ENCODE results near the gene EXOC6B. TPM values are rescaled to one million over a fixed set of nuclear protein-coding genes. Genes with fewer than 3 reads are reported as not detected.

The EXOC6B gene
- total and polyA plus RNA-seq, 9 of the 15 experiments (the other 6 are each of a cell fraction or from before 2014, with no cell fraction given): 0.28 to 4.2 (median 2.0) TPM

GRCh38 chr2:72341639-72342038 is 484.2 kb downstream of the EXOC6B start (continued):
- TF ChIP-seq ATF6 (CRISPR knock-in tag; IDR thresholded peaks at IDR 0.05): no peak
- no peak for TF ChIP-seq HLTF (IDR thresholded peaks at IDR 0.05)
- TF ChIP-seq TAL1 (IDR thresholded peaks at IDR 0.05): no peak

- intact Hi-C loops (cut with micrococcal nuclease) (no loop called here), in situ Hi-C loops (cut with MboI) (no loop called here)
- no peak overlapping the region for H3K9ac ChIP-seq (ENCODE audit: insufficient read depth in 1 of 2, low read depth in 2 of 2, low read length in 2 of 2)
- 2% methylated on average over 4 of the region's 4 CpGs for WGBS (ENCODE audit: insufficient coverage, low coverage, missing lambda C conversion rate)
- H3K4me3 ChIP-seq: no peak overlapping the region
- ChIA-PET CTCF (ENCODE audit: low intra/inter-chr PET ratio) (no interaction called here), POLR2A (interaction anchor here (0.9 kb wide), 1 partner anchor 10 kb away, joined by 5 read pairs; no protein-coding TSS in a partner anchor)
- H3K4me2 ChIP-seq (ENCODE audit: insufficient read depth, low read length): no peak overlapping the region
- H3K27me3 ChIP-seq (ENCODE audit: control insufficient read depth in 2 of 2, insufficient read depth in 2 of 2, low read length in 2 of 2): no peaks in the 10 kb centered on the region
- no peak for ATAC-seq
- no peak for FAIRE-seq
- H3K4me1 ChIP-seq (replicated peaks in 1 of 2; ENCODE audit: control insufficient read depth in 2 of 2, insufficient read depth in 2 of 2, low read length in 2 of 2): no peaks in the 10 kb centered on the region
- TF ChIP-seq, protein P1, sequence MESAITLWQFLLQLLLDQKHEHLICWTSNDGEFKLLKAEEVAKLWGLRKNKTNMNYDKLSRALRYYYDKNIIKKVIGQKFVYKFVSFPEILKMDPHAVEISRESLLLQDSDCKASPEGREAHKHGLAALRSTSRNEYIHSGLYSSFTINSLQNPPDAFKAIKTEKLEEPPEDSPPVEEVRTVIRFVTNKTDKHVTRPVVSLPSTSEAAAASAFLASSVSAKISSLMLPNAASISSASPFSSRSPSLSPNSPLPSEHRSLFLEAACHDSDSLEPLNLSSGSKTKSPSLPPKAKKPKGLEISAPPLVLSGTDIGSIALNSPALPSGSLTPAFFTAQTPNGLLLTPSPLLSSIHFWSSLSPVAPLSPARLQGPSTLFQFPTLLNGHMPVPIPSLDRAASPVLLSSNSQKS (CRISPR knock-in tag; IDR thresholded peaks at IDR 0.05): no peak
- TF ChIP-seq ZKSCAN3 (CRISPR knock-in tag; IDR thresholded peaks at IDR 0.05) (no peak), ZNF324 (CRISPR knock-in tag; IDR thresholded peaks at IDR 0.05) (no peak), AFF4 (CRISPR knock-in tag; IDR thresholded peaks at IDR 0.05) (no peak), ZNF277 (CRISPR knock-in tag; IDR thresholded peaks at IDR 0.05; ENCODE audit: borderline replicate concordance) (no peak), ZNF408 (CRISPR knock-in tag; IDR thresholded peaks at IDR 0.05; ENCODE audit: low read depth) (no peak), ZFP30 (CRISPR knock-in tag; IDR thresholded peaks at IDR 0.05; ENCODE audit: borderline replicate concordance) (no peak)
- TF ChIP-seq, protein P2, sequence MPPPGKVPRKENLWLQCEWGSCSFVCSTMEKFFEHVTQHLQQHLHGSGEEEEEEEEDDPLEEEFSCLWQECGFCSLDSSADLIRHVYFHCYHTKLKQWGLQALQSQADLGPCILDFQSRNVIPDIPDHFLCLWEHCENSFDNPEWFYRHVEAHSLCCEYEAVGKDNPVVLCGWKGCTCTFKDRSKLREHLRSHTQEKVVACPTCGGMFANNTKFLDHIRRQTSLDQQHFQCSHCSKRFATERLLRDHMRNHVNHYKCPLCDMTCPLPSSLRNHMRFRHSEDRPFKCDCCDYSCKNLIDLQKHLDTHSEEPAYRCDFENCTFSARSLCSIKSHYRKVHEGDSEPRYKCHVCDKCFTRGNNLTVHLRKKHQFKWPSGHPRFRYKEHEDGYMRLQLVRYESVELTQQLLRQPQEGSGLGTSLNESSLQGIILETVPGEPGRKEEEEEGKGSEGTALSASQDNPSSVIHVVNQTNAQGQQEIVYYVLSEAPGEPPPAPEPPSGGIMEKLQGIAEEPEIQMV (tag; conservative IDR thresholded peaks at IDR 0.05; ENCODE audit: low read depth): no peak
- no peaks in the 10 kb centered on the region for H3K9me3 ChIP-seq (replicated peaks; ENCODE audit: control insufficient read depth, insufficient read depth, low read depth, low read length)
- no TSS peak for BruUV-seq (replicated peaks)
- no peak for DNase-seq (ENCODE audit: extremely low read depth in 1 of 4, low spot score in 3 of 4)
- H3K9me1 ChIP-seq (ENCODE audit: control insufficient read depth, insufficient read depth, low read length): no peaks in the 10 kb centered on the region
- H3K27ac ChIP-seq (ENCODE audit: extremely low read depth, low read depth, low read length): no peak overlapping the region
- H2AFZ ChIP-seq (ENCODE audit: low read depth, low read length): no peak overlapping the region
- H3K36me3 ChIP-seq (ENCODE audit: control insufficient read depth, insufficient read depth, low read length): no peaks in the 10 kb centered on the region
- no peaks in the 10 kb centered on the region for H4K20me1 ChIP-seq (replicated peaks; ENCODE audit: control insufficient read depth, insufficient read depth, low read length)
- no peaks in the 10 kb centered on the region for H3K79me2 ChIP-seq (ENCODE audit: control insufficient read depth, insufficient read depth, low read length)
Observed at GRCh38 chr2:72340665-72341064, 485.2 kb downstream of the EXOC6B start.

All from K562 (cell line).